NCI-H748 (cell line): ENCODE data around the gene SDK2.

ENCODE experiments used
- DNase-seq: peaks from one replicate; lab custom pipeline; 2025; ENCODE audit not compliant: unreplicated experiment; lab: John Stamatoyannopoulos, UW

The SDK2 gene

GRCh38 chr17:73429440-73430164 lies 214.6 kb downstream of the SDK2 start:
- DNase-seq: peak; percentile 78

- peak; percentile 73 for DNase-seq
Measured at GRCh38 chr17:73427198-73427597, 217.0 kb downstream of the SDK2 start.

GRCh38 chr17:73424571-73424970 lies 219.7 kb downstream of the SDK2 start:
- DNase-seq: no peak

- no peak for DNase-seq
Measured at GRCh38 chr17:73423806-73424205, 220.4 kb downstream of the SDK2 start.

- DNase-seq: no peak
Measured at GRCh38 chr17:73423159-73423715, 221.0 kb downstream of the SDK2 start.

- DNase-seq: no peak
Measured at GRCh38 chr17:73422121-73422520, 222.1 kb downstream of the SDK2 start.

GRCh38 chr17:73420897-73421296 lies 223.3 kb downstream of the SDK2 start:
- DNase-seq: no peak

GRCh38 chr17:73419881-73420280 lies 224.4 kb downstream of the SDK2 start:
- no peak for DNase-seq

- no peak for DNase-seq
Measured at GRCh38 chr17:73419051-73419450, 225.2 kb downstream of the SDK2 start.

GRCh38 chr17:73415782-73416181 lies 228.5 kb downstream of the SDK2 start:
- no peak for DNase-seq

- no peak for DNase-seq
Measured at GRCh38 chr17:73414171-73414955, 229.9 kb downstream of the SDK2 start.

- DNase-seq: no peak
Measured at GRCh38 chr17:73412914-73413313, 231.3 kb downstream of the SDK2 start.

- no peak for DNase-seq
Measured at GRCh38 chr17:73411313-73411747, 232.9 kb downstream of the SDK2 start.

GRCh38 chr17:73410586-73411312 lies 233.5 kb downstream of the SDK2 start:
- no peak for DNase-seq

- no peak for DNase-seq
Measured at GRCh38 chr17:73404246-73404645, 240.0 kb downstream of the SDK2 start.

GRCh38 chr17:73402466-73402865 lies 241.8 kb downstream of the SDK2 start:
- no peak for DNase-seq

- no peak for DNase-seq
Measured at GRCh38 chr17:73401911-73402310, 242.3 kb downstream of the SDK2 start.

GRCh38 chr17:73400915-73401545 lies 243.2 kb downstream of the SDK2 start:
- DNase-seq: no peak

- DNase-seq: no peak
Measured at GRCh38 chr17:73399056-73399455, 245.2 kb downstream of the SDK2 start.

GRCh38 chr17:73397856-73398540 lies 246.2 kb downstream of the SDK2 start:
- no peak for DNase-seq
